H1 (cell line): ENCODE results near the gene EIF4A3. TPM values are rescaled to one million over a fixed set of nuclear protein-coding genes. Genes with fewer than 3 reads are reported as not detected.

Experiments
- NRF1 ChIP-seq: IDR thresholded peaks from 2 replicates; pipeline ENCODE4 v1.6.1; 2011; ENCODE audit warnings: mild to moderate bottlenecking, low read depth, low read length, improper control_type of control experiment
- polyA plus RNA-seq, 7 experiments: library from polyadenylated mRNA; depleted of rRNA in 3 of 7; stranded (reverse) in 5 of 7; unstranded in 2 of 7; fragments of >200 nt in 5 of 7; fragments of 200-250 nt in 2 of 7; gene quantifications; 1 replicate in 5 of 7; 2 replicates in 1 of 7; 4 replicates in 1 of 7; pipeline versions ENCODE4 v1.2.1 to v1.2.3, GENCODE V29; 2011 to 2013; ENCODE audit warnings: missing spikeins in 2 of 7, mixed read lengths in 2 of 7
- total RNA-seq: library from RNA; stranded (reverse); fragmentation: NEBNext Ultra II Directional; extraction: Animal tissue kit (Norgen Biotek cat#: 25700); gene quantifications from 2 replicates; pipeline ENCODE4 v1.2.1, GENCODE V29; 2021
- TF ChIP-seq, protein P1 (sequence below): fragments of 300-600 bp; sonication (generic); IDR thresholded peaks from 2 replicates; pipeline ENCODE4 v1.7.1; 2012; ENCODE audit warnings: low read length, moderate library complexity, mild to moderate bottlenecking, inconsistent platforms; ENCODE audit not compliant: insufficient replicate concordance
- TF ChIP-seq, protein P2 (sequence below): IDR thresholded peaks from 2 replicates; pipeline ENCODE4 v1.6.1; 2012; ENCODE audit warnings: low read length, inconsistent platforms

Gene EIF4A3
- total and polyA plus RNA-seq, 2 of the 8 experiments (the other 6 are each of a cell fraction or from before 2014, with no cell fraction given) = 142 to 146 TPM

DNA sequence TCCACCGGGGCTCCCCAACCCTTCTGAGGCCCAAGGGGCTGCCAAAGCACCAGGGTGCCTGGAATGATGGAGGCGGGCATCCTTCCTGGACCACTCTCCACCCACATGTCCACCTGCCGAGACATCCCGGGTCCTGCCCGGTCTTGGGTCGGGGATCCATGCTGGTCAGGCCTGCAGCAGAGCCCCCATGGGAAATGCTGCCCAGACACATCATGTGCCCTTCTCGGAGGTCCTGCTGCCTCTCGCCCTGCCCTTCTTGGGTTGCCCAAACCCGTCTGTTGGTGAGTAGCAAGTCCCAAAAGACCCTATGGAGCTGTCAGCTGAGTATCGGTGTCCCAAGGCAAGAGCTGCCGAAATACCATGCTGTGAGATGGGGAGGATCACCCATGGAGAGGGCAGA is 60.3 kb downstream of the EIF4A3 start (continued):
- TF ChIP-seq, protein P1, sequence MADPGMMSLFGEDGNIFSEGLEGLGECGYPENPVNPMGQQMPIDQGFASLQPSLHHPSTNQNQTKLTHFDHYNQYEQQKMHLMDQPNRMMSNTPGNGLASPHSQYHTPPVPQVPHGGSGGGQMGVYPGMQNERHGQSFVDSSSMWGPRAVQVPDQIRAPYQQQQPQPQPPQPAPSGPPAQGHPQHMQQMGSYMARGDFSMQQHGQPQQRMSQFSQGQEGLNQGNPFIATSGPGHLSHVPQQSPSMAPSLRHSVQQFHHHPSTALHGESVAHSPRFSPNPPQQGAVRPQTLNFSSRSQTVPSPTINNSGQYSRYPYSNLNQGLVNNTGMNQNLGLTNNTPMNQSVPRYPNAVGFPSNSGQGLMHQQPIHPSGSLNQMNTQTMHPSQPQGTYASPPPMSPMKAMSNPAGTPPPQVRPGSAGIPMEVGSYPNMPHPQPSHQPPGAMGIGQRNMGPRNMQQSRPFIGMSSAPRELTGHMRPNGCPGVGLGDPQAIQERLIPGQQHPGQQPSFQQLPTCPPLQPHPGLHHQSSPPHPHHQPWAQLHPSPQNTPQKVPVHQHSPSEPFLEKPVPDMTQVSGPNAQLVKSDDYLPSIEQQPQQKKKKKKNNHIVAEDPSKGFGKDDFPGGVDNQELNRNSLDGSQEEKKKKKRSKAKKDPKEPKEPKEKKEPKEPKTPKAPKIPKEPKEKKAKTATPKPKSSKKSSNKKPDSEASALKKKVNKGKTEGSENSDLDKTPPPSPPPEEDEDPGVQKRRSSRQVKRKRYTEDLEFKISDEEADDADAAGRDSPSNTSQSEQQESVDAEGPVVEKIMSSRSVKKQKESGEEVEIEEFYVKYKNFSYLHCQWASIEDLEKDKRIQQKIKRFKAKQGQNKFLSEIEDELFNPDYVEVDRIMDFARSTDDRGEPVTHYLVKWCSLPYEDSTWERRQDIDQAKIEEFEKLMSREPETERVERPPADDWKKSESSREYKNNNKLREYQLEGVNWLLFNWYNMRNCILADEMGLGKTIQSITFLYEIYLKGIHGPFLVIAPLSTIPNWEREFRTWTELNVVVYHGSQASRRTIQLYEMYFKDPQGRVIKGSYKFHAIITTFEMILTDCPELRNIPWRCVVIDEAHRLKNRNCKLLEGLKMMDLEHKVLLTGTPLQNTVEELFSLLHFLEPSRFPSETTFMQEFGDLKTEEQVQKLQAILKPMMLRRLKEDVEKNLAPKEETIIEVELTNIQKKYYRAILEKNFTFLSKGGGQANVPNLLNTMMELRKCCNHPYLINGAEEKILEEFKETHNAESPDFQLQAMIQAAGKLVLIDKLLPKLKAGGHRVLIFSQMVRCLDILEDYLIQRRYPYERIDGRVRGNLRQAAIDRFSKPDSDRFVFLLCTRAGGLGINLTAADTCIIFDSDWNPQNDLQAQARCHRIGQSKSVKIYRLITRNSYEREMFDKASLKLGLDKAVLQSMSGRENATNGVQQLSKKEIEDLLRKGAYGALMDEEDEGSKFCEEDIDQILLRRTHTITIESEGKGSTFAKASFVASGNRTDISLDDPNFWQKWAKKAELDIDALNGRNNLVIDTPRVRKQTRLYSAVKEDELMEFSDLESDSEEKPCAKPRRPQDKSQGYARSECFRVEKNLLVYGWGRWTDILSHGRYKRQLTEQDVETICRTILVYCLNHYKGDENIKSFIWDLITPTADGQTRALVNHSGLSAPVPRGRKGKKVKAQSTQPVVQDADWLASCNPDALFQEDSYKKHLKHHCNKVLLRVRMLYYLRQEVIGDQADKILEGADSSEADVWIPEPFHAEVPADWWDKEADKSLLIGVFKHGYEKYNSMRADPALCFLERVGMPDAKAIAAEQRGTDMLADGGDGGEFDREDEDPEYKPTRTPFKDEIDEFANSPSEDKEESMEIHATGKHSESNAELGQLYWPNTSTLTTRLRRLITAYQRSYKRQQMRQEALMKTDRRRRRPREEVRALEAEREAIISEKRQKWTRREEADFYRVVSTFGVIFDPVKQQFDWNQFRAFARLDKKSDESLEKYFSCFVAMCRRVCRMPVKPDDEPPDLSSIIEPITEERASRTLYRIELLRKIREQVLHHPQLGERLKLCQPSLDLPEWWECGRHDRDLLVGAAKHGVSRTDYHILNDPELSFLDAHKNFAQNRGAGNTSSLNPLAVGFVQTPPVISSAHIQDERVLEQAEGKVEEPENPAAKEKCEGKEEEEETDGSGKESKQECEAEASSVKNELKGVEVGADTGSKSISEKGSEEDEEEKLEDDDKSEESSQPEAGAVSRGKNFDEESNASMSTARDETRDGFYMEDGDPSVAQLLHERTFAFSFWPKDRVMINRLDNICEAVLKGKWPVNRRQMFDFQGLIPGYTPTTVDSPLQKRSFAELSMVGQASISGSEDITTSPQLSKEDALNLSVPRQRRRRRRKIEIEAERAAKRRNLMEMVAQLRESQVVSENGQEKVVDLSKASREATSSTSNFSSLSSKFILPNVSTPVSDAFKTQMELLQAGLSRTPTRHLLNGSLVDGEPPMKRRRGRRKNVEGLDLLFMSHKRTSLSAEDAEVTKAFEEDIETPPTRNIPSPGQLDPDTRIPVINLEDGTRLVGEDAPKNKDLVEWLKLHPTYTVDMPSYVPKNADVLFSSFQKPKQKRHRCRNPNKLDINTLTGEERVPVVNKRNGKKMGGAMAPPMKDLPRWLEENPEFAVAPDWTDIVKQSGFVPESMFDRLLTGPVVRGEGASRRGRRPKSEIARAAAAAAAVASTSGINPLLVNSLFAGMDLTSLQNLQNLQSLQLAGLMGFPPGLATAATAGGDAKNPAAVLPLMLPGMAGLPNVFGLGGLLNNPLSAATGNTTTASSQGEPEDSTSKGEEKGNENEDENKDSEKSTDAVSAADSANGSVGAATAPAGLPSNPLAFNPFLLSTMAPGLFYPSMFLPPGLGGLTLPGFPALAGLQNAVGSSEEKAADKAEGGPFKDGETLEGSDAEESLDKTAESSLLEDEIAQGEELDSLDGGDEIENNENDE = no peak
- TF ChIP-seq NRF1 = no peak
- TF ChIP-seq, protein P2, sequence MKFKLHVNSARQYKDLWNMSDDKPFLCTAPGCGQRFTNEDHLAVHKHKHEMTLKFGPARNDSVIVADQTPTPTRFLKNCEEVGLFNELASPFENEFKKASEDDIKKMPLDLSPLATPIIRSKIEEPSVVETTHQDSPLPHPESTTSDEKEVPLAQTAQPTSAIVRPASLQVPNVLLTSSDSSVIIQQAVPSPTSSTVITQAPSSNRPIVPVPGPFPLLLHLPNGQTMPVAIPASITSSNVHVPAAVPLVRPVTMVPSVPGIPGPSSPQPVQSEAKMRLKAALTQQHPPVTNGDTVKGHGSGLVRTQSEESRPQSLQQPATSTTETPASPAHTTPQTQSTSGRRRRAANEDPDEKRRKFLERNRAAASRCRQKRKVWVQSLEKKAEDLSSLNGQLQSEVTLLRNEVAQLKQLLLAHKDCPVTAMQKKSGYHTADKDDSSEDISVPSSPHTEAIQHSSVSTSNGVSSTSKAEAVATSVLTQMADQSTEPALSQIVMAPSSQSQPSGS = no peak
- TF ChIP-seq, all 59 proteins: peak for 0
